Activated T-helper 17 cell treated with anti-CD3 and anti-CD28 coated beads, Interleukin-2, amount 50 U/mL, for 72 hours (primary cell): ENCODE measurements around the gene BABAM2. TPM values are rescaled to one million over a fixed set of nuclear protein-coding genes. Genes with fewer than 3 reads are reported as not detected.
A peak's percentile ranks its signal among the peaks of the same experiment; 100 is the strongest.
"Not testable (repeated sequence)": the region's sequence is repeated elsewhere in the genome, so short reads cannot be mapped to it uniquely, and the experiment has no call there.

Experiments
- ATAC-seq: fragments of 150-1000 bp; cut with Tn5 transposase; replicated peaks from 2 replicates; pipeline ENCODE4 v1.10.0; 2021; ENCODE audit warnings: mild to moderate bottlenecking, moderate library complexity
- H3K27ac Mint-ChIP-seq: one replicate; pipeline ENCODE4 v1.8.0; 2022; ENCODE audit warnings: mixed read lengths
- H3K27me3 Mint-ChIP-seq: one replicate; pipeline ENCODE4 v1.8.0; 2022; ENCODE audit warnings: mixed read lengths
- H3K36me3 Mint-ChIP-seq: one replicate; pipeline ENCODE4 v1.8.0; 2022; ENCODE audit warnings: low read depth, mild to moderate bottlenecking, mixed read lengths
- H3K4me1 Mint-ChIP-seq: one replicate; pipeline ENCODE4 v1.8.0; 2022; ENCODE audit warnings: mixed read lengths
- H3K4me3 Mint-ChIP-seq: one replicate; pipeline ENCODE4 v1.8.0; 2022; ENCODE audit warnings: mild to moderate bottlenecking, mixed read lengths
- H3K9me3 Mint-ChIP-seq: one replicate; pipeline ENCODE4 v1.8.0; 2022; ENCODE audit warnings: mixed read lengths
- total RNA-seq, 2 donors: library from RNA; stranded (reverse); gene quantifications; one replicate each; pipeline ENCODE4 v1.2.3, GENCODE V29; 2022

Gene BABAM2
- total RNA-seq, 2 donors from 2014 or later, result 87.0 to 88.6 TPM

DNA sequence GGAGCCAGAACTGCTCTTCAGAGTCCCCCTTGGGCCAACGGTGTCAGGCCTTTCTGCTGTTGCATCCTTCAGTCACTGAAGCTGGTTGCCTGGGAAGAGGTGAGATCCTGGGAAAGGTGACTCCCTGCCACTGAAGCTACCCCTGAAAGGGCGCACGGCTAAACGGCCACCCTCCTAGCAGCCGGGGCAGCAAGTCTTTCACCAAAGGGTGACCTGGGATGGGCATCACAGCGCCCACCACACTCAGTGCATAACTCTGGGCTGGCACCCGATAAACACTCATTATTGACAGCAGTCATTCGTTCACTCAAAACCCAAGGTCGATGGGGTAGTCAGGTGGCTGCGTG, 475.6 kb downstream of the BABAM2 start:
- Mint-ChIP-seq H3K27me3 (no peaks in the 10 kb centered on the region), H3K4me1 (peaks cover 31% of the 10 kb centered on the region), H3K27ac (peak overlapping the region; percentile 86), H3K9me3 (no peaks in the 10 kb centered on the region), H3K4me3 (peak overlapping the region; percentile 68), H3K36me3 (no peaks in the 10 kb centered on the region)
- ATAC-seq, result no peak

DNA sequence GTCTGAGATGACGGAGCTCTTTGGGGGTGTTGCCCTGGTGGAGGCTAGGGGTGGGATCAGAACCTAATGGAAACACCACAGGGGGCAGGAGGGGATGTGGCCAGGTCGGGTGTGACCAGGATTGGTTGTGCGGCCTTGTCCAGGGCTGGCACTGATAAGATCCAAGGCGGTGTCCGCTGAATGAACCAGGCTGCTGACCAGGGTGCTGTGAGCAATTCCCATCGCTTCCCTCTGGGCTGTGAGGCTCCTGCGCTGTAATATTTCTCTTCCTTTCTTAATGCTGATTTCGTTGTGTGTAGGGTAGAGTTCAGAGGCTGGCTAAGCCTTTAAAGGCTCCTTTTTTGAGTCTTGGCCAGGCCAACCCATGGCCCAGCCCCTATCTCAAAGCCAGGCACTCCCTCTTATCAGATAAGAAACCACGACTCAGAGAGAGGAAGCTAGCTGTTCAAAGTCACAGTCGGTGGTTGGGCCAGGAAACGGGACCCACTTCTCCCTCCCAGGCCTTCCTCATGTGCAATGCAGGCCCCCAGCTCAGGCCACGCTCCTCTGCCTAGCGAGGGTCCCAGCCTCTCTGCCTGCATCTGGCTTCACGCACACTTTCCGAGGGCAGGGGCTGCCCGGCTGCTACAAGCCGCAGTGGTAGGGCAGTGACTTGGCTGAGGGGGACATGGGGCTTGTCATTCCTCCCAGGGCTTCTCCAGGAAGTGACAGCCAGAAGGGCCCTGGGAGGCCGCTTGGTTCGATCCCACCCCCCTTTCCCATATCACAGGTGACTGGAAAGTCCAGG, 476.2 kb downstream of the BABAM2 start:
- Mint-ChIP-seq H3K27me3 (no peaks in the 10 kb centered on the region), H3K27ac (peak overlapping the region; percentile 86), H3K4me1 (peaks cover 28% of the 10 kb centered on the region), H3K36me3 (no peaks in the 10 kb centered on the region), H3K4me3 (peak overlapping the region; percentile 68), H3K9me3 (no peaks in the 10 kb centered on the region)
- peak; percentile 92 for ATAC-seq

DNA sequence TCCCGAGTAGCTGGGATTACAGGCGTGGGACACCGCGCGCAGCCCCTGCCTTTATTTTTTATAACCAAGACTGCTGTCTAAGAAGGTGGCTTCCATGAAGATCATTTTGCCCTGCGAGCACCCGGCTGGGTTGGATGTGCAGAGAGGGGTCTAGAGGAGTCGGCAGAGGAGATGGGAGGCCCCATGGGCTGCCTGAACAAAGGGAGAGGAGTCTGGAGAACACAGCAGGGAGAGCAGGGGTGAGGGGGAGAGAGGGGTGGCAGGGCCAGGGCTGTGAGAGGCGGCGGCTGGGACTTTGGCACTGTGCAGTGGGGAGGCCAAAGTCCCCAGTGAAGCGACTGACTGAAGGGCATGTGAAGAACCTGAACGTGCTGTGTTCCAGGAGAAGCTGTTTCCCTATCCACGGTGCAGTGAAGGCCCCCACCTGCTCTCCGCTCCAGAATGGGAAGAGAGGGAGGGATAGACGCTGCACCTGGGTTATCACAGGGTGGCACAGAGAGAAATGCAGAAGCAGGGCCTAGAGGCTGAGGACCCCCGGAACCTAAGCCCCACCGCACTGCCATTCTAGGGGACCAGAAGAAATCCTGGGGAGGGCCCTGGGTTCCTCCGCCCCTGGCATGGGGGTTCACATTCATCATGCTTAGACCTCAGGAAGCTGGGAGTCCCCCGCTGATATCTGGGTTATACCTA, 477.3 kb downstream of the BABAM2 start:
- H3K36me3 Mint-ChIP-seq, result no peaks in the 10 kb centered on the region
- H3K27me3 Mint-ChIP-seq, result no peaks in the 10 kb centered on the region
- H3K4me1 Mint-ChIP-seq, result peaks cover 23% of the 10 kb centered on the region
- H3K4me3 Mint-ChIP-seq, result peak overlapping the region; percentile 68
- H3K27ac Mint-ChIP-seq, result peak overlapping the region; percentile 86
- no peaks in the 10 kb centered on the region for H3K9me3 Mint-ChIP-seq
- ATAC-seq, result no peak

DNA sequence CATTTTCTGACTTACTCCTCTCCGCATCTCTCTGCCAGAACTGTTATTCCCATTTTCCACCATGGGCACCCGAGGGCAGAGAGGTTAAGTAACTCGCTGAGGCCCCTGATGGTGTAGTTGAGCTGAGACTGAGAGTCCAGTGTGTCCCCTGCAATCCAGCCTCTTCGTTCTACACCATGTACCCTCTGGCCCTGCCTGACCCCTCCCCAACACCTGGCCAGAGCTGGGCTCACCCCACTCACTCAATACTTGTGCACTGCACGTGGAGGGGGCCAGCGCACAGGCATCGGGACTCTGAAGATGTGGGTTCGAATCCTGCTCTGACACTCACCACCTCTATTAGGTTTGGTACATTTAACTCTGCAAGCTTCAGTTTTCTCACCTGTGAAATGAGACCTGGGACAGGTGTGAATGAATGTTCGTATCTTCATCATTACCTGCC, 477.8 kb downstream of the BABAM2 start:
- no peak overlapping the region for H3K4me3 Mint-ChIP-seq
- no peak for ATAC-seq
- no peak overlapping the region for H3K27ac Mint-ChIP-seq
- no peaks in the 10 kb centered on the region for H3K36me3 Mint-ChIP-seq
- H3K27me3 Mint-ChIP-seq, result no peaks in the 10 kb centered on the region
- H3K9me3 Mint-ChIP-seq, result no peaks in the 10 kb centered on the region
- peaks cover 23% of the 10 kb centered on the region for H3K4me1 Mint-ChIP-seq

DNA sequence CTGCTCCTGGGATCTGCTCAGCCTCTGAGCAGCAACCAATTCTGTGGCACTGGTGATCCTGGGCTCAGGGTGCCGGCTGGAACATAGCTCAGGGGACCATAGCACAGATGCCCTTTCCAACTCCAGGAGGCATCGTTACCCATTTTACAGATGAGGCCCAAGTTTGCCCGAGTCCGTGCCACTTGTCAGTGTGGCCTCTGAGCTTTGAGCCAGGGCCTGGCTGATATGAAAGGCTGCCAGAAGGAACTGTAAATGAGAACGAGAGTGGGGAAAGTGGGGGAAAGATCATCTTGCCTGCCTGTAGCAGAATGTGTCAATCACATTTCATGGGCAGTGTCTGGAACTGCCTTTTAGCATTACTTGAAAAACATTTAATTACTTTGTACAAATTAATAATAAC, 478.8 kb downstream of the BABAM2 start:
- Mint-ChIP-seq H3K9me3 (no peaks in the 10 kb centered on the region), H3K4me3 (no peak overlapping the region), H3K27me3 (no peaks in the 10 kb centered on the region), H3K27ac (peak overlapping the region; percentile 42), H3K36me3 (no peaks in the 10 kb centered on the region), H3K4me1 (peaks cover 23% of the 10 kb centered on the region)
- no peak for ATAC-seq

DNA sequence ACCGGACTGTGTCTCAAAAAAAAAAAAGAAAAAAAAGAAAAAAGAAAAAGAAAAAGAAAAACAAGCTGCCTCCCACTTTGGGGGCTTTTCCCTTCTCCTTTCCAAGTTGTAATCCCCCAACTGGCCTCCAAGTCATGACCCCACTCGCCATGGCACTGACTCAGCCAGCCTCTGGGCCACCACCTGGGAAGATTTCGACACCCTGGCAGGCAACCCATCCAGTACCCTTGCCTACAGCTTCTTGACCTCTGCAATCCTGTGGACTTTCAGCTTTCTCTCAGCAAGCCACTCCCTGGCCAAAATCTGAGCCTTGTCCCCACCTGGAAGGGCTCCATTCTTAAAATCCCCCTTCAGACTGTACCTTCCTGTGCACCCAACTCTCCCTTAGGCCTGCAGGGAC, 479.8 kb downstream of the BABAM2 start:
- no peak overlapping the region for H3K27ac Mint-ChIP-seq
- no peaks in the 10 kb centered on the region for H3K9me3 Mint-ChIP-seq
- H3K4me1 Mint-ChIP-seq, result peaks cover 16% of the 10 kb centered on the region
- ATAC-seq, result no peak
- H3K4me3 Mint-ChIP-seq, result no peak overlapping the region
- no peaks in the 10 kb centered on the region for H3K27me3 Mint-ChIP-seq
- H3K36me3 Mint-ChIP-seq, result no peaks in the 10 kb centered on the region

DNA sequence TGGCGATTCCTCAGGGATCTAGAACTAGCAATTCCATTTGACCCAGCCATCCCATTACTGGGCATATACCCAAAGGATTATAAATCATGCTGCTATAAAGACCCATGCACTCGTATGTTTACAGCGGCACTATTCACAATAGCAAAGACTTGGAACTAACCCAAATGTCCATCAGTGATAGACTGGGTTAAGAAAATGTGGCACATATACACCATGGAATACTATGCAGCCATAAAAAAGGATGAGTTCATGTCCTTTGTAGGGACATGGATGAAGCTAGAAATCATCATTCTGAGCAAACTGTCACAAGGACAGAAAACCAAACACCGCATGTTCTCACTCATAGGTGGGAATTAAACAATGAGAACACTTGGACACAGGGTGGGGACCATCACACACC, 481.2 kb downstream of the BABAM2 start:
- not testable (repeated sequence) for H3K9me3 Mint-ChIP-seq, H3K4me3 Mint-ChIP-seq, H3K36me3 Mint-ChIP-seq, H3K27me3 Mint-ChIP-seq, H3K27ac Mint-ChIP-seq, ATAC-seq, H3K4me1 Mint-ChIP-seq

DNA sequence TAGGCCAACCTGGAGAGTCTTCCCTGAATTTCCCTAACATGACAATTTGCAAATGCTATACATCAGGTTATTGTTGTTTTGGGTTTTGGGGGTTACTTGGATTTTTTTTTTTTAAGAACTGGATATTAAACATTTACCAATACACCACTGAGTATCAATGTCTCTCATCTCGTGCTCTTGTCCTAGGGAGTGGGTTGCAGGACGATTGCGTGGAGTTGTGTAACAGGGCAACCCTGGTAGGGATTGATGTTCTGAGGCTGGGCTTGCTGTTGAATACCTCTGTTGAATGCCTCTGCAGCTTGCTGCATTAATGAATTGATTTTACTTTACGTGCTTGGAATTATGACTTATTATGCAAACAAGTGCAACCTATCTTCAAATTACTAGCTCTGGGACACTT, 483.3 kb downstream of the BABAM2 start:
- Mint-ChIP-seq H3K9me3 (no peaks in the 10 kb centered on the region), H3K4me3 (no peak overlapping the region), H3K27ac (no peak overlapping the region), H3K27me3 (no peaks in the 10 kb centered on the region), H3K36me3 (no peaks in the 10 kb centered on the region), H3K4me1 (peaks cover under 1% of the 10 kb centered on the region)
- ATAC-seq, result no peak

DNA sequence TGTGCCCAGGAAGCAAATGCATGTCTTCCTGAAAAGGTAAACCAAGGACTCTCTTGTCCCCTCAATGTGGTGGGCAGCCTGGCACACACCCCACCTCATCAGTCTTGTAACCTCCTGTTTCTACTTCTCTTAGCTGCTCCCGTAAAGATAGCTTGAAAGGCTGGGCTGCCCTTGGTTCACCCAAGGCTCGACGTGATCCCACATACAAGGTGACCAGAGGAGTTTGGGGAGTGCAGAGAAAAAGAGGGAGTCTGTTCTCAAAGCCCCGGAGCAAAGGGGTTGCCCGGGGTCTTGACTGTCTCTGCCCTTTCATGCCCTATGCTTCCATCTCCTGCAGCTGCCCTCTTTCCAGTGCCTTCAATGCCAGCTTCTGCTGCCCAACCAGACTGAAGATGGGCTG, 483.8 kb downstream of the BABAM2 start:
- no peak overlapping the region for H3K27ac Mint-ChIP-seq
- no peak overlapping the region for H3K4me3 Mint-ChIP-seq
- no peaks in the 10 kb centered on the region for H3K36me3 Mint-ChIP-seq
- H3K27me3 Mint-ChIP-seq, result no peaks in the 10 kb centered on the region
- no peaks in the 10 kb centered on the region for H3K9me3 Mint-ChIP-seq
- peaks cover 5% of the 10 kb centered on the region for H3K4me1 Mint-ChIP-seq
- no peak for ATAC-seq

DNA sequence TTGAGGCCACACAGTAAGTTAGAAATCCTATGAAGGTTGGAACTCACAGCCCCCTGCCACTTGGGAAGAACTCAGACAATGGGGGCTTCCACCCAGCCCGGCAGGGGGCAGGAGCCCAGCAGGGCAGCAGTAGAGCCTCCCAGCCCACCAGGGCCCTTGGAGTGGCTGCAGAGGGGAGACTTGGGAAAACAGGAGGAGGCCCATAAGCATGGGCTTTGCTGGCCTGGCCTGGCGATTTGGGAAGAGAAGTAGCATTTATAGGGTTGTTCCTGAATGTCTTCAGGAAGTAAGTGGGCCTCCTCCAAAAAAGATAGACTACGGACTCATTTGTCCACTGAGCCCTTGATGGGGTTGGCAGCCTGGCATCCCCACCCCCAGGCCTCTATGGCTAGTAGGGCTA, 484.7 kb downstream of the BABAM2 start:
- Mint-ChIP-seq H3K27me3 (no peaks in the 10 kb centered on the region), H3K4me3 (no peak overlapping the region), H3K4me1 (peaks cover 8% of the 10 kb centered on the region), H3K27ac (no peak overlapping the region), H3K36me3 (no peaks in the 10 kb centered on the region), H3K9me3 (no peaks in the 10 kb centered on the region)
- ATAC-seq, result no peak

DNA sequence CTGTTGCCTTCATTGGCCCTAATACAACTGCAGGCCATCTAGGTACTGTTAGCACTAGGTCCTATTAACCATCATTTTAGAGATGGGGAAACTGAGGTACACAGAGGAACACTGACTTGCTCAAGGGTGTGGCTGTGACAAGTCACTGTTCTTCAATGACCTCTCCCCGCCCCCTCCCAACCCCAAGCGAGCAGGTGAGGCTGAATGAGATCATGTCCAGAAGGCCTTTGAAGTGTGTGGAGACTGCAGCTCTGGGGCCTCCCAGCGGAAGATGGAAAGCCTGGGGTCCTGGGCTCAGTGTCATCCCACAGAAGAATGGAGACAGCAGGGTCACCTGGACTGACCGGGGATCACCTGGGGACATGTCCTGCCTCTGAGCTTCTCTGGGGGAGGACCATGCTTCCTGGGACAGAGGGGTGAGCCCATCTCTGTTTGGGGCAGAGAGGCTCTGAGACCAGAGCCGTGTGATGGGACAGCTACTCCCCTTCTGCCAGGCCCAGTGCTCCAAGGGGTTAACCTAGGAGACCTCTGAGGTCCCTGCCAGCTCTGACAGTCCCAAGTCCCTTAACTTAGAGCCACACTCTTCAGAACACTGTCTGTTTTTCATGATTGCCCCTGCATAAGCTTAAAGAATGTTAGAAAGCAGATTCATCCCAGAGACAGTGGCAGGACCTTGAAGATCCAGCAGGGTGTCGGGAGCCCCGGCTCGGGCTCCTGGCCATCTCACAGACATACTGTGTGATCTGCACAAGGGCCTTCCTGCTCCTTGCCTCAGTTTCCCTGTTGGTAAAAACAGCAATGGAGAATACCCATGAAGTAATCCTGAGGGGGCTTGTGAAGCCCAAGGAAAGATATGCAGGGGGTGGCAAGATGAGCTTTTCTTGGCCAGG, 485.5 kb downstream of the BABAM2 start:
- Mint-ChIP-seq H3K9me3 (no peaks in the 10 kb centered on the region), H3K27me3 (no peaks in the 10 kb centered on the region), H3K4me3 (no peak overlapping the region), H3K36me3 (no peaks in the 10 kb centered on the region), H3K27ac (no peak overlapping the region), H3K4me1 (peaks cover 8% of the 10 kb centered on the region)
- no peak for ATAC-seq

DNA sequence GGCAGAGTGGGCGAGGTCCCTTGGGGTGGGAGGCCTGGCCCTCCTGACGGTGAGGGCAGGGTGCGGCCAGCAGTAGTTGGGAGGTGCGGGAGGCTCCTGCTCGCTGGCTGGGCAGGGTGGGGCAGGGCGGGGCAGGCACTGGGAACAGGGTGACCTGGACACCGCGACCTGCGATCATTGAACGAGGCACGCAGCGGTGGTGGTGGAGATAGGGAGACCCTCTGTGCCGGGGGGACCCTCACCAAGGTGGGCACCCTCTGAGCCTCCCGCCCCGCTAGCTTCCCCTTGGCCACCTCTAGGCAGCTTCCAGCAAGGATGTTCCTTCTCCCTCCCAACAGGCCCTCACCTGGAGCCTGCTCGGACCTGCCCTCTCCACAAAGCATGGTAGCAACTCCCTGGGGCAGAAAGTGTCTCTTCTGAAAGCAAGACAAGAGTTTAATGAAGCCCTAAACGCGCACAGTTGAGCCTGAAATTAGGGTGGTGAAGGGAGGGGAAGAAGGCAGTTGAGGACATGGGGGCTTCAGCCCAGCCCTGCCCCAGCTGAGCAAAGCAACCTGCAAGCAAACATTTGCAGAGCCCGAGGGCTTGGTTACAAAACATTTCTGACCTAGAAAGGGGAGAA, 486.8 kb downstream of the BABAM2 start:
- Mint-ChIP-seq H3K9me3 (no peaks in the 10 kb centered on the region), H3K27me3 (no peaks in the 10 kb centered on the region), H3K36me3 (no peaks in the 10 kb centered on the region), H3K27ac (no peak overlapping the region), H3K4me1 (peaks cover 8% of the 10 kb centered on the region), H3K4me3 (no peak overlapping the region)
- no peak for ATAC-seq

DNA sequence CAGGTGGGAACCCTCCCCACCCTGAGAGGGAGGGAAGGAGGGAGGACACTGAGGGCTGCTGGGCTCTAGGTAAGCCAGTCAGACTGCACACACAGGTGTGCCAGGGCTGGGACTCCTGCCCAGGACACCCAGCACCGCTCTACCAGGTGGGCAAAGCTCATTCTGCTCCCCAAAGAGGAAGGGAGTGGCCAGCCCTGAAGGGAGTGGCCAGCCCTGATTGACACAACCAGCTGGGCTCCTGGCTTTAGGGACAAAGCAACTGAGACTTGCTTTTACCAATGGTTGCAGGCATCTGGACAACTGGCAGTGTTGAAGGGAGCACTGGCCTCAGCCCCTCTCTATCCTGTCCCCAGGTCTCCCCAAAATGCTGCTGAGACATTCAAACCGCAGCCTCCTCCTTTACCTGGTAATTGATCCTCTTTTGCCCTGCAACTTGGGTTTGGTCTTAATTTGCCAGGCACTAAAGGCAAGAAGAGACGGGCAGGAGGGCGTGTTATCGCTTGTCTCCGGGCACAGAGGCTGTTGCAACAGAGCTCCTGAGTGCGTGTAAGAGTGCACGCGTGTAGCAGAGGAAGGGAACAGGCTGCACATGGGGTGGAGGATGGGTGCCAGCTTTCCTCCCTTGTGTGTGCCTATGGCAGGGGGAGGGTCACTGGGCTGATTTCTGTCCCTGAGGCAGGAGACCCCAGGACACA, 487.6 kb downstream of the BABAM2 start:
- Mint-ChIP-seq H3K36me3 (no peaks in the 10 kb centered on the region), H3K27me3 (no peaks in the 10 kb centered on the region), H3K9me3 (no peaks in the 10 kb centered on the region), H3K4me3 (no peak overlapping the region), H3K27ac (peak overlapping the region; percentile 61), H3K4me1 (peaks cover 8% of the 10 kb centered on the region)
- no peak for ATAC-seq
